T-helper 9 cell (primary cell): ENCODE measurements around the gene STOML1.

Experiments used
- DNase-seq: peaks from one replicate; pipeline ENCODE4 v3.0.0-alpha.2; 2020

The STOML1 gene

GRCh38 chr15:73928971-73929627, 63.0 kb downstream of the STOML1 start:
- DNase-seq, result no peak
